Omental fat pad (tissue), 4 donors: ENCODE results near the gene BCHE. TPM values are rescaled to one million over a fixed set of nuclear protein-coding genes. Genes with fewer than 3 reads are reported as not detected.

ENCODE experiments used
- ATAC-seq: fragments of 150-250 bp; one replicate; pipeline ENCODE4 v1.9.1; 2016; ENCODE audit warnings: mild to moderate bottlenecking, moderate library complexity; ENCODE audit not compliant: low FRiP score
- DNase-seq: peaks from one replicate; pipeline ENCODE4 v3.0.0-alpha.2; 2019; ENCODE audit warnings: low spot score
- CTCF ChIP-seq, 3 donors: fragments of 450-650 bp; IDR thresholded peaks; one replicate each; pipeline ENCODE4 v1.5.1; 2016 to 2017; ENCODE audit warnings: antibody characterized with exemption in 3 of 3, mild to moderate bottlenecking in 3 of 3, moderate library complexity in 2 of 3
- total RNA-seq, 4 donors: library from RNA; depleted of rRNA; stranded (reverse); fragments of >200 nt; gene quantifications; one replicate each; pipeline ENCODE4 v1.1.0, GENCODE V29; 2016

BCHE gene
- total RNA-seq, 4 donors from 2014 or later, result 17.8 to 205 (median 33.4) TPM

DNA sequence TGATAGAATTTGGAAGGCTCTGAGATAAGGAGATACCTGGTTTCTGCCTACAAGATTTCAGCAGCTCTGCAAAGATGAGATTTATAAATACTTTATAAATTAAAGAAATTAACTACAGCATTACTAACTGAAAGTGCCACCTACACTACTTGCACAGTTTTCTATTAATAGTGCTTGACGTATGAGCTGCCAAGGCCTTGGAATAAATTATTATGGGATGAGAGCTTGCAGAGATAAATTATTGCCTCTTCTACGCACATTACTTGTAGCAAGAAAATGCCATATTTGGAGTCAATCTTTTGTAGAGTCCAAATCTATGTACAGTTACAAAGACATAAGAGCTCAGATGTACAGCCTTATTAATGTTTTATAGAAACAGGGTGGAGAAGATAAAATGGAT lies 89.1 kb downstream of the BCHE start:
- no peak for ATAC-seq
- no peak for TF ChIP-seq CTCF (IDR thresholded peaks at IDR 0.05)
- DNase-seq, result no peak

DNA sequence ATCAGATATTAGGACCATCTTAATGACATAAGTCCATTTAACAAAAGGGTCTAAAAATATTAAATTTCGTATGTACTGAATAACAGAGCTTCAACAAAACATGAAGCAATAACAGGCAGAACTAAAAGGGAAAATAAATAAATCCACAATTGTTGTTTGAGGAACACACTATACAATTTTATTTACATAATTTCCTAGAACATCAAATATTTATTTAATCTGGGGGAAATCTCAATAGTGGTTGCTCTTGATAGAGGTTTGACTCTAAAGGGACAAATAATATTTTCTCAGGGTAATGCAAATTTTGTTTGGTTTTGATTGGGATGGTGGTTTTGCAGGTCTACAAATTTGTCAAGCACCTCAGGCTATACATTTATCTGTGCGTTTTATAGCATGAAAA lies 90.3 kb downstream of the BCHE start:
- no peak for TF ChIP-seq CTCF (IDR thresholded peaks at IDR 0.05)
- ATAC-seq (no peak), DNase-seq (no peak)

GRCh38 chr3:165744025-165744424 lies 93.2 kb downstream of the BCHE start:
- TF ChIP-seq CTCF (IDR thresholded peaks at IDR 0.05), result no peak
- no peak for DNase-seq
- no peak for ATAC-seq

- ATAC-seq, result no peak
Measured at GRCh38 chr3:165742351-165742750, 94.9 kb downstream of the BCHE start.

DNA sequence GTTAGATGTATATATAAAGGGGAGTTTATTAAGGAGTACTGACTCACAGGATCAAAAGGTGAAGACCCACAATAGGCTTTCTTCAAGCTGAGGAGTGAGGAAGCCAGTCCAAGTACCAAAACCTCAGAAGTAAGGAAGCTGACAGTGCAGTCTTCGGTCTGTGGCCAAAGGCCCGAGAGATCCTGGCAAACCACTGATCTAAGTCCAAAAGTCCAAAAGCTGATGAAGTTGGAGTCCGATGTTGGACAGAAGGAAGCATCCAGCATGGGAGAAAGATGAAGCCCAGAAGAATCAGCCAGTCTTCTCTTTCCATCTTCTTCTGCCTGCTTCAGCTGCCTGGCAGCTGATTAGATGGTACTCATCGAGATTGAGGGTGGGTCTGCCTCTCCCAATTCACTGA lies 107.5 kb downstream of the BCHE start:
- ATAC-seq (no peak), DNase-seq (no peak)
- no peak for TF ChIP-seq CTCF (IDR thresholded peaks at IDR 0.05)

More at GRCh38 chr3:165742351-165742750, 94.9 kb downstream of the BCHE start:
- DNase-seq, result no peak
- TF ChIP-seq CTCF (IDR thresholded peaks at IDR 0.05), result no peak

DNA sequence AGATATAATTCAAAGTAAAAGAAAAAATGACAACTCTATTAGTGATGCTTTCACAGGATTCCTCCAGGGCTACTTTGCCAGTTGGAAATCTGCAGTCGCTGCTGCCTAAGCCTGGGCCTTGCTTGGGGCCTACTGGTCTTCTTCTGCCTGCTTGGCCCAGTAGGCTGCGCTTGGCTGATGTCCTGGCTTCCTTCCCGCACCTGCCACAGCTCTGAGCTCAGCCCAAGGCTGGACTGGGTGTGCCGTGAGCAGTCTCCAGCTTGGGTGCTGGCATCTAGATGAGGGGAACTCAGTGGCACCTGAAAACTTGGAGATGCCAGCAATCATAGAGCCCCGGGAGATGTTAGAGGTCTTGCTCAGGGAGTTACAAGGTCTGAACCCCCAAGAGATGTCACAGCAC lies 108.3 kb downstream of the BCHE start:
- ATAC-seq (no peak), DNase-seq (no peak)
- no peak for TF ChIP-seq CTCF (IDR thresholded peaks at IDR 0.05)

DNA sequence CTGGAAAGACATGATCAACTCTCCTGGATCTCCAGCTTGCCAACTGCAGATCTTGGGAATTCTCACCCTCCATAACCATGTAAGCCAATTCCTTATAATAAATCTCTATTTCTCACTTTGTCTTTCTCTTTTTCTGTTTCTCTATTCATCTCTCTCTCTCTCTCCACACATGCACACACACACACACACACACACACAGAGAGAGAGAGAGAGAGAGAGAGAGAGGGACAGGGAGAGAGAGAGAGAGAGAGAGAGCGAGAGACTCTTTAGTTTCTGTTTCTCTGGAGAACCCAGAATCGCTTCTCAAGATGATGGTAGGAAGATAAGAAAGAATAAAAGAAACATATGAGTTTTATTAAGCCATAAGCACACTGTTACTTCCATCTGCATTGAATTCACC lies 111.9 kb downstream of the BCHE start:
- no peak for TF ChIP-seq CTCF (IDR thresholded peaks at IDR 0.05)
- ATAC-seq (no peak), DNase-seq (no peak)
